Nephron progenitor cell (in vitro differentiated cells): Measurements from ENCODE around the gene SLC35F4.
A peak's percentile ranks its signal among the peaks of the same experiment; 100 is the strongest.
"Not testable (repeated sequence)": the region's sequence is repeated elsewhere in the genome, so short reads cannot be mapped to it uniquely, and the experiment has no call there.

Experiments used
- DNase-seq: peaks from one replicate; pipeline ENCODE4 v3.0.0; 2021
- H3K27ac Mint-ChIP-seq: 2 replicates; pipeline ENCODE4 v1.8.0; 2021; ENCODE audit warnings: mild to moderate bottlenecking, moderate library complexity, mixed read lengths
- H3K27me3 Mint-ChIP-seq: 2 replicates; pipeline ENCODE4 v1.8.0; 2021; ENCODE audit warnings: mild to moderate bottlenecking, low read depth, mixed read lengths; ENCODE audit not compliant: poor library complexity
- H3K36me3 Mint-ChIP-seq: 2 replicates; pipeline ENCODE4 v1.8.0; 2021; ENCODE audit warnings: low read depth, mixed read lengths
- H3K4me1 Mint-ChIP-seq: 2 replicates; pipeline ENCODE4 v1.8.0; 2021; ENCODE audit warnings: mixed read lengths
- H3K4me3 Mint-ChIP-seq: 2 replicates; pipeline ENCODE4 v1.8.0; 2021; ENCODE audit warnings: mild to moderate bottlenecking, moderate library complexity, mixed read lengths
- H3K9me3 Mint-ChIP-seq: 2 replicates; pipeline ENCODE4 v1.8.0; 2021; ENCODE audit warnings: mild to moderate bottlenecking, moderate library complexity, mixed read lengths
- CTCF ChIP-seq: fragments of 200-600 bp; sonication (generic); IDR thresholded peaks from 2 replicates; pipeline ENCODE4 v1.5.0; 2021; ENCODE audit warnings: antibody characterized with exemption

SLC35F4 gene

GRCh38 chr14:57709909-57710308, 156.0 kb downstream of the SLC35F4 start:
- H3K36me3 Mint-ChIP-seq: no peaks in the 10 kb centered on the region
- H3K9me3 Mint-ChIP-seq: peaks cover 37% of the 10 kb centered on the region
- no peak for DNase-seq
- H3K27me3 Mint-ChIP-seq: peaks cover 9% of the 10 kb centered on the region
- no peak overlapping the region for H3K4me3 Mint-ChIP-seq
- H3K27ac Mint-ChIP-seq: no peak overlapping the region
- H3K4me1 Mint-ChIP-seq: peaks cover 6% of the 10 kb centered on the region
- TF ChIP-seq CTCF: no peak

GRCh38 chr14:57709086-57709485, 156.8 kb downstream of the SLC35F4 start:
- not testable (repeated sequence) for DNase-seq, H3K36me3 Mint-ChIP-seq, H3K4me1 Mint-ChIP-seq

GRCh38 chr14:57707219-57707618, 158.7 kb downstream of the SLC35F4 start:
- Mint-ChIP-seq H3K36me3 (no peaks in the 10 kb centered on the region), H3K27ac (no peak overlapping the region), H3K27me3 (peaks cover 9% of the 10 kb centered on the region), H3K4me1 (no peaks in the 10 kb centered on the region), H3K4me3 (no peak overlapping the region), H3K9me3 (peaks cover 37% of the 10 kb centered on the region)
- no peak for TF ChIP-seq CTCF
- DNase-seq: no peak

More at GRCh38 chr14:57709086-57709485, 156.8 kb downstream of the SLC35F4 start:
- H3K9me3 Mint-ChIP-seq: peaks cover 37% of the 10 kb centered on the region
- not testable (repeated sequence) for H3K4me3 Mint-ChIP-seq, H3K27ac Mint-ChIP-seq, H3K27me3 Mint-ChIP-seq

- no peak for TF ChIP-seq CTCF
- Mint-ChIP-seq H3K27ac (no peak overlapping the region), H3K4me3 (no peak overlapping the region), H3K36me3 (no peaks in the 10 kb centered on the region), H3K4me1 (no peaks in the 10 kb centered on the region), H3K9me3 (peaks cover 20% of the 10 kb centered on the region), H3K27me3 (peaks cover 9% of the 10 kb centered on the region)
- no peak for DNase-seq
These were observed 161.1 kb downstream of the SLC35F4 start for GRCh38 chr14:57704763-57705162.

- no peaks in the 10 kb centered on the region for H3K9me3 Mint-ChIP-seq
These were observed 165.9 kb downstream of the SLC35F4 start for GRCh38 chr14:57699947-57700346.

GRCh38 chr14:57692671-57693070, 173.2 kb downstream of the SLC35F4 start:
- Mint-ChIP-seq H3K27me3 (peaks cover 3% of the 10 kb centered on the region), H3K36me3 (no peaks in the 10 kb centered on the region), H3K9me3 (peaks cover 8% of the 10 kb centered on the region), H3K4me3 (no peak overlapping the region), H3K4me1 (no peaks in the 10 kb centered on the region), H3K27ac (no peak overlapping the region)
- peak; percentile 38 for TF ChIP-seq CTCF
- DNase-seq: no peak

More at GRCh38 chr14:57699947-57700346, 165.9 kb downstream of the SLC35F4 start:
- H3K36me3 Mint-ChIP-seq: no peaks in the 10 kb centered on the region
- H3K4me3 Mint-ChIP-seq: no peak overlapping the region
- no peaks in the 10 kb centered on the region for H3K27me3 Mint-ChIP-seq
- no peak for DNase-seq
- H3K4me1 Mint-ChIP-seq: no peaks in the 10 kb centered on the region
- TF ChIP-seq CTCF: no peak
- H3K27ac Mint-ChIP-seq: no peak overlapping the region
